GM18511 (cell line): ENCODE data around the gene STX18.
"Not testable (repeated sequence)": the region's sequence is repeated elsewhere in the genome, so short reads cannot be mapped to it uniquely, and the experiment has no call there.

Experiments used
- ATAC-seq: cut with Tn5 transposase; IDR thresholded peaks from one replicate; pipeline ENCODE4 v1.9.1; 2021; ENCODE audit warnings: mild to moderate bottlenecking, moderate library complexity; ENCODE audit not compliant: unreplicated experiment

Gene STX18

DNA sequence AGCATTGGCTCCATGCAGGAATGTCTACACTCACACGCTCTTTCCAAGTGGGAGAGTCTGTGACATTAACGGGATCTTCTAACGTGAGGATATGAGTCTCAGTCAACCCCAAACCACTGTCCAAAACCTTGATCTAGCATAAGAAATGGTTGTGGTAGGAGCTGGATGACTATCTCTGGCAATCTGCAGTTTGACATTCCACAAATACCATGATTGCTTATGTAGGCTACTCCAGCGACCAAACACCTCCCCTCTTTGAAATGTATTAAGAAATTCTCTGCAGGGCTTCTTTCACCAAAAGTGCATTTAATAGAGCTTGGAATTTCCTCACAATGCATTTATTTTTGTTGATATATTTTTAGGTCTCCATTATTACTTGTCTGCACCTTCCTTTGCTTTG lies 14.1 kb upstream of the STX18 start:
- no peak for ATAC-seq

DNA sequence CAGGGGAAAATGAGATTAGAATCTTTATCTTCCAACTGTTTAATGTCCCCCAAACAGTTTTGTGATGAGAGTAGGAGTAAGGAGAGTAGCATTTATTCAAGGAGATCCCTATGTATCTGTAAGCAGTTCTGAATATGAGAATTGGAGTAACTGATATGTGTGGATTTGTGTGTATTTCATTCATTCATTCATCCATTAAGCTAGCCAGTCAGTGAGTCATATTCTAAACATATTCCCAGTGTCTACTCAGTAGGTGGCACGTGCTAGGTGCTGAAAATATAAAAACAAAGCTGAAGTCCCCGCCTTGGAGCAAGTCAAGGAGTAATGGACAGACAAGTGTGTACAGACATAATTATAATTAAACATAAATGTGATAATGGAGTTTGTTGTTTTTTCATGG lies 12.4 kb upstream of the STX18 start:
- ATAC-seq: no peak

DNA sequence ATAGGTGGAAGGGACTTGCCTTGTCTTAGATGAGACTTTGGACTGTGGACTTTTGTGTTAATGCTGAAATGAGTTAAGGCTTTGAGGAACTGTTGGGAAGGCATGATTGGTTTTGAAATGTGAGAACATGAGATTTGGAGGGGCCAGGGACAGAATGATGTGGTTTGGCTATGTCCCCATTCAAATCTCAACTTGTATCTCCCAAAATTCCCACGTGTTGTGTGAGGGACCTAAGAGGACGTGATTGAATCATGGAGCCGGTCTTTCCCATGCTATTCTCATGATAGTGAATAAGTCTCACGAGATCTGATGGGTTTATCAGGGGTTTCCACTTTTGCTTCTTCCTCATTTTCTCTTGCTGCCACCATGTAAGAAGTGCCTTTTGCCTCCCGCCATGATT lies 10.2 kb upstream of the STX18 start:
- ATAC-seq: not testable (repeated sequence)

DNA sequence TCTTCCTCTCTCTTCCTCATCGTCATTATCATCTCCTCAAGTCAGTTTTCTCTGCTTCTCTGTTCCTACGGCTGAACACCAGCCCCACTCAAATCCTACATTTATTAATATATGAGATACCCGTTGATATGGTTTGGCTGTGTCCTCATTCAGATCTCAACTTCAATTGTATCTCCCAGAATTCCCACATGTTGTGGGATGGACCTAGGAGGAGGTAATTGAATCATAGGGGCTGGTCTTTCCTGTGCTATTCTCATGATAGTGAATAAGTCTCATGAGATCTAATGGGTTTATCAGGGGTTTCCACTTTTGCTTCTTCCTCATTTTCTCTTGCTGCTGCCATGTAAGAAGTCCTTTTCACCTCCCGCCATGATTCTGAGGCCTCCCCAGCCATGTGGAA lies 8.3 kb upstream of the STX18 start:
- ATAC-seq: not testable (repeated sequence)

DNA sequence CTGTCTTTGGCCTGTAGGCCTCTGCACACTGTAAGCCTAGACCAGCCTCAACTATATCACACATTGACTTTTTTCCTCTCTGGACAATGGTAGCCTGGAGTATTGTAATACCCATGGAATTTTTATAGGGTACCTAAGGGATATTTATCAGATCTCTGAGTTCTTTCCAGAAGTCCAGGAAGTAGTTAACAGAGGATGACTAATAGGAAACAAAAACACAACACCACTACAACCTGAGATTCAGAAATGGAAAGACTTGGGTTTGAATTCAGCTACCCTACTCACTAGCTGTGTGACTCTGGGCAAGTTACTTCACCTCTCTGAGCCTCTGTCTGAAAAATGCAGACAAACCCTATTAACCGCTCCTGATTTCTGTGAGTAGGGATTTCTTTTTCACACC lies 7.7 kb upstream of the STX18 start:
- no peak for ATAC-seq

DNA sequence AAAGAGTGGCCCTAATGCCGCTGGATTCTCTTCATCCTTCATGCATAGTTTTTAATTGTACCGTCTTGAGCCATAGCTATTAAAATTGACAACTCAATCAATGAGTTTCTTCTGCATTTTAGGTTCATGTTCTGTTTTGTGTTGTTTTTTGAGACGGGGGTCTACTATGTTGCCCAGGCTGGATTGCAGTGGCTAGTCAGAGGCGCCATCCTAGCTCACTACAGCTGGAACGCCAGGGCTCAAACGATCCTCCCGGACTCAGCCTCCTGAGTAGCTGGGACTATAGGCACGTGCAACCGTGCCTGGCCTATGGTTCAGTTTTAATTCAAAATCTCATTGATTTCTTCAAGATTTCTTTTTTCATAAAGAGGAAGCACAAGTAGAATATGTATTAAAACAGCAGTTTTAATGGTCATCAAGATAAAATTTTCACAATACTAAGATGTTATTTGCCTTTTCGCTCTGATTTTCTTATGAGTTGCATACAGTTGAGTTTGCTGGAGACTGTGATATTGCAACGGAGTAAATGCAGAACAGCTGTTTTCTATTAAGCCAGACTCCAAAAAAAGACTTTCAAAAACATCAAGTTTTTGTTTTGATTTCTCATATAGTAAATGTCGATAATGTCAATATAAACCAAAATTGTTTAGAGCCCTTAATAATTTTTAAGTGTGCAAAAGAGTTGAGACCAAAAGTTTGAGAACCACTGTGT lies 1.1 kb upstream of the STX18 start:
- ATAC-seq: no peak

DNA sequence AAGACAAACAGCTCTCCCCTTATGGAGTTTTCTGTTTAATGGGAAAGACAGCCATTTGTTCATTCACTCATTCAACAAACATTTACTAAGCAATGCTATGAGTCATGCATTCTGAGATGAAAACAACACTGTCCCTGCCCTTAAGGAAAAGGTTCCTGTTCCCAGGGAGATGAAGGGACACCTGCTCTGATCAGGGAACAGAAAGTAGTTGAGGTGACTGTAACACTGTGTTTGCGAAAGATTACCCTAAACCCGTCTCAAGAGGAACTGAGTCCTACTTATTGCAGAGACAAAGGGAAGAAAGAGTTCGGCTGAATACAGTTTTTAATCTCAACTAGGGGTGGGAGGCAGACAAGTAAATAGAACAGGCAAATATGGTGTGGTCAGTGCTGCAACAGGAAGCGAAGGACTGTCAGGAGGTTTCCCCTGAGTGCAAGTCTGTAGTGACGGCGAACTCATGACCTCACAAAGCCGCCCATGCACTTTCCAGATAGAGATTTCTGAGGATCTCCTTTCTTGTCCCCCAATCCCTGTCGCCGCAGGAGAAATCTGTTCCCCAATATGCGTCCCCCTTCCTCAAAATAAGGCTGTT lies 712 bp downstream of the STX18 start:
- peak; percentile 59 for ATAC-seq

DNA sequence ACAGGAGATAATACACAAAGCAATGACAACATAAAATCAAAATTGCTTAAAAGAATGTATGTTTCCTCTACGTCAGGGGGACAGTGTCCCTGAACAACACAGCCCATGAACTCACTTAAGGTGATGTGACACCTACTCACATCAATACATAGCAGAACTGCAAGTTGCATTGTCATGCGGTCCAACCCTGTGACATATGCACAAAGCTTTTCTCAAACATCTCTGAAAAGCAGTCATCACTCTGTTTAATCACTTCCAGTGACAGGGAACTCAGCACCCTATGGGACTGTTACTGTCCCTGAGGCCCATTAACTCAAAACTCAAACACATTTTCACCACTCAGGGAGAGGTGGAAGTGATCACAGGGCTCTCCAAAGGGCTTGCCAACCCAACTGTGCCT lies 2.4 kb downstream of the STX18 start:
- ATAC-seq: no peak

DNA sequence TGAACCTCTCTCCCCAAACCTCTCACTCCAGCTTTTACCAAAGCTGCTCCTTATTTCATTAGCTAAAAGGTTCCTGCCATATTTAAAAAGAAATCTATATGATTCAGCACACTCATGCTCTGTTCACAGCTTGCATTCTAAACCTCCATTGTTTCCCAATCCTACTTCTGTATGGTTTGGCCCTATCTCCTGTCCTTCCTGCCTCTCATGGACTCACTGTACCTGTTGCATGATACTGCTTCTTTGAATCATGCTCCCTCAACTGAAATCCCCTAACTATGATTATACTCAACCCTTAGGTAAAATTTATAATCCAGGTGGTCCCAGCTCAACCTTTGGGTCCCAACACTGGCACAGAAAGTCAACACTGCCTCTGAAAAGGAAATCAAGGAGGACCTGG lies 6.3 kb downstream of the STX18 start:
- ATAC-seq: no peak

DNA sequence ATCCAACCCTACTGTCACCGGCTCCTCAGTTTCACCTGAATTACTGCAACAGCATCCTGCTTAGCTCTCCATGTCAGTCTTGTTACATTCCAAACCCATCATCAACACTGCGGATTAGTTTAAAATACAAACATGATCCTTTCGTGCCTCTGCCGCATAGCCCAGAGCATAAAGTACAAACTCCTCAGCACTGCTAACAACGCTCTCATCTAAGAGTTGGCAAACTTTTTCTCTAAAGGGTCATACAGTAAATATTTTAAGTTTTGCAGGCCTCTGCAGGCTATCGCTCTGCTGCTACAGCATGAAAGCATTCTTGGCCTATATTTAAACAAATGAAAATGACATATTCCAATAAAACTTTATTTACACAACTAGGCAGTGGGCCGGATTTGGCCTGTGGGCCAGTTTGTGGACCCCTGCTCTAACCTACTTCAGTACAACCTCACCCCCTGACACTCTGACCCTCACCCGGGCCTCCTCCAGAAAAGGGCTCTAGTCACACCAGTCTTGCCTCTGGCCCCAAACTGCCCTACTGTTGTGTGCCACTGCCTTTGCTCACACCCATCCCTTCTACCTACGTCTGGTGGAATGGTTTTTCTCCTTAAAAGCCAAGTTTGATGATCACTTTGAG lies 7.2 kb downstream of the STX18 start:
- ATAC-seq: no peak

DNA sequence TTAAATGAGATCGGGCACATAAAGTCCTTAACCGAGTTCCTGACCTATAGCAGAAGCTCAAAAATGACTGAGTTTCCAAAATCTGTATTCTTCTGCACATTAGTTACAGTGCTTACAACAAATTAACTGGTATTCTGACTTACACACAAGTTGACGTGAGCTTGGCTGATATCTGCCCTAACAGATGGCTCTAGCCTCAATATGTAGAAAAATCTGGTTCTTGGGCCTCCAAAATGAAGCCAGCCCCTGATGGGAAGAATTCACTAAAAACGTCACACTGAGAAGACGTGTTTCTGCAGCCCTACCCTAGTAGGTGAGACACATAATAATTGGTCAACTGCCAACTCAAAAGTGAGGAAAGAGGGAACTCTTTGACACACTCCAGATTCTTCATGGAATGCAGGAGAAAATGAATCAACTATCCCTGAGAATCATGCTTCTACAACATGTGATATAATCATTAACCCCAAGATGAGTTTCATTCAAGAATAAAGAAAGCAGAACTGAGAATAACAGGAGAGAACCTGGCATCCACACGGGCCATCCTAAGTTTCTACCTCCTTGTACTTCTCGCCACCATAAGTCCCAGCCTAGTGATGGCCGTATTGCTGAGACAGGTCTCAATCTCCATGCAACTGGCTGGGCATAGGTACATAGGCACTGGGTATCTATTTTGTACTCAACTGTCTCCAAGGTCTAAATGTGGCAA lies 8.2 kb downstream of the STX18 start:
- ATAC-seq: peak; percentile 85

DNA sequence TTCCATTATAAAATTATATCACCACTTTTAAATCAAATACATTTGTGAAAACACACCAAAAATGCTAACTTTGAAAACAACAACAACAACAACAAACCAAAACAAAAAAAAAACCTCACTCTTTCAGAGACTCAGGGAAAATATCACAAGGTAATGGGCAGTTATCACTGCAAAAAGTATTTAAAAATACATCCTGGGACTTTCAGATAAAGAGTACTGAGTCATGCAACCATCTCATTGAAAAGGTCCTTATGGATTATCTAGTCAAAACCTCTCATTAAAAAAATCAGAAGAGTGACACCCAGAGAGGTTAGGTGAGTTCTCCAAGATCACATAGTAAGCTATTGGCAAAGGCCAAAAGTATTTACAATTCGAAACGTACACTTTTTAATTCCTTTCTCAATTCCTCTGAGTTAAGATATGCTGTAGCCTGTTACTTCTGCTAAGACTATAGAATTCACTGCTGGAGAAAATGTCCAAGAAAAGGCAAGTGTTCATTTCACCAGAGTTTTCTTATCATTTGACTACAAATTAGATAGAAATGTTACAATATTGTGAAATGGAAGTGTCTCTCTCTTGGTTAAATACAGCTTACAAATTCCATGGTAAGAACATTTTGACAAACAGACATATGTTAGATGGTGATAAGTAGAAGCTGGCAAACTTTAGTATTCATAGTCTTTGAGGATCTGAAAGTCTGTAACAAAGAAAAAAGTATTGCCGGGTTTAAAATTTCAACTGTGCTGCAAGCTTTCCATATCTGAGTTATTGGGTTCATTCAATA lies 9.3 kb downstream of the STX18 start:
- ATAC-seq: no peak

DNA sequence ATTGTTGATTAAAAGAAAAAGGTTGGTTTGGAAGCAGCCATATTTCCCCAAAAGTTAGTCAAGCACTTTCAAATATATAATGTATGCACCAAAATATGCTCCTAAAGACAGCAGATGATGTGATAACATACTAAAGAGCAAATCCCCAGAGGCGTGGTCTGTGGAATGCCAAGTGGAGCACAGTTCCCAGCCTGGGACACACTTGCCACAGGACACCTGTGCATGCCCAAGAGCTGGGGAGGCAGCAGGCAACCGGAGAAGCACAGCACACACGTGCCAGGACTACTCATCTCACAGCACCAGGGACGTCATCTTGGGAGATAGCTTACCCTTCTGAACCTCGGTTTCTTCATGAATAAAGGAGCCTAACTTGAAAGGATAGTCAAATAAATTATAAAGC lies 12.5 kb downstream of the STX18 start:
- ATAC-seq: no peak

DNA sequence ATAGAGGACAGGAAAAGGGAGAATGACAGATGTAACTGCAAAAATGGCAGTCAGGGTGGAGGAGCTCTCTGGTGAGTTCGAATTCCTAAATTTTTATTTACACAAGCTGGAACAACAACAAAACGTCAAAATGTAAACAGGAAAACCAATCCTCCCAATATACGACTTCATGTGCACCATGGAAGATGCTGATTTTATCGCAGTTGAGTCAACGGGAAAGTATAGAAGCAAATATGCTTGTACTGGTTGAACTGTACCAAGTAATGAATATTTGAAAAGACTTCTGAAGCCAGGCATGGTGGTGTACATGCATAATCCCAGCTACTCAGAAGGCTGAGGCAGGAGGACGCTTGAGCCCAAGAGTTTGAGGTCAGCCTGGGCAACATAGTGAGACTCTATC lies 15.4 kb downstream of the STX18 start:
- no peak for ATAC-seq

DNA sequence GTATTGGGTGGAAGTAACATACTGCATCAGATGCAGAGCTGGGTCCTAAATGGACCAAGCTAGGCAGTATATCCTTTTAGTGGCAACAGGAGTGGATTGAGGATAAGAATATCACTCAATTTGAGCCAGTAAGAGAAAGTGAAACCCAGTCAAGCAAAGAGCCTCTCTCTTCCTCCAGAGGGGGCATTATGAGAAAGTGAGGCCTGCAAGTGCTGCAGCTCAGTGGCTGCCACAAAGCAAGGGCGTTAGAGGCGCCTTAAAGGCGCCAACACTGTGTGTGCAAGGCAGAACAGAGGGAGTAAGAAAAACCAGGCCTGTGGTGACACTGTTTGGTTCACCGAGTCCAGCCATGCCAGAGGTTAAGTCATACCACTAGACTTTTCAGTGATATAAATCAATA lies 17.5 kb downstream of the STX18 start:
- peak; percentile 99 for ATAC-seq

DNA sequence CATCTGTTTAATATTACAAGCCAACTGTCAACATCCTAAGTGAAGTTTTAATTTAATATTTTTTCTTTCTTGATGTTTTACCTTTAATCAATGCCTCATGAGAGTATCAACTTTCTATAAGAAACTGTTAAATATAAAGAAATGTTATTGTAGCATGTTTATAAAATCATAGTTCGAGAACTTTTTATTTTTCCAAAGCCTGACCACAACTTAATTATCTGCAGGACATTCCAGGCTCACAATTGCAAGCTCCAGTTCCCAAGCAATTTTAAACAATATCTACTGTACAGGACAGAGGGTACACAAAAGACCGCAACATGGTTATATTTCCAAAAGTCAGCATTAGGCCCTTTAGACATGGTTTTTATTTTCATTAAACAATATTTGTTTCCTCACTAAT lies 20.1 kb downstream of the STX18 start:
- no peak for ATAC-seq

DNA sequence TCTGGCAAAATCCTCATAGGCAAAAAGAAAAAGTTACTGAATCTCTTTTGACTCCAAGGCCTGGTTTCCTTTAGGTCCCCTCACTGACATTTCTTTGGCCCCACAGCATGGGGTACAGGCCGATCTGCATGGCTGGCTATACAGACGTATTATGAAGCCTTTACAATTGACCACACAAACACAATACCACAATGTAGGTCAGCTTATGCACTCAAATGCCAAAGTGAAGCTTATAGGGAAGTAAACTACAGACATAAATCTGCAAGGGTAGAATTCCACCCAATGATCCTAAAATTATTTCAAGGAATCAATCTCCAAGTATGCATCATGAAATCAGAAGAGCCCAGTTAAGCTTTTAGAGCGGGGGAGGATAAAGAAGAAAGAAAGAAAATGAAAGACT lies 20.7 kb downstream of the STX18 start:
- ATAC-seq: no peak

DNA sequence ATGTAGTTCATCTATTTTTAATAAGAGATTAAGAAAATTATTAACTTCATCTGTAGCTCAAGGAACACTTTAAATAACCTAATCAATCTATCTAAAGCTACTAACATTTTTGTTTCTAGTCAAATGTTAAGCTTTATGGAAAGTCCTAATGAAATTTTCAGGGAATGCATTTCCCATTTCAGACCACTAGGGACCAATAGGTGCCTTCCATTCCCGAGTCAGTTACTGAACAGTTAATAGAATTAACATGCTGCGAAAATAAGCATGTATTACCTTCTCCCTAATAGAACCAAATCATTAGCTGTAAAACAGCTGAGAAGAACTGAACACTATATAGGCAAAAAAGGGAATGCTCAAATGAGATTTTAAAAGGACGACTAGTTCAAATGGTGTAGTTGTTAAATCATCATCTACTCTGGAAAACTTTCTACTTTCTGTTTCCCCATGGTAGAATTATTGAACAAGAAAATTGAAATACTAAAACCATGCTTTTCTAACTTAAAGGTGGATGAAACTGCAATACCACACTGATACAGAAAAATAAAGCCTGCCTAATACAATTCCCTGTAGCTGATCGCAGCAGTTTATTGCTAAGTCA lies 22.5 kb downstream of the STX18 start:
- ATAC-seq: no peak

DNA sequence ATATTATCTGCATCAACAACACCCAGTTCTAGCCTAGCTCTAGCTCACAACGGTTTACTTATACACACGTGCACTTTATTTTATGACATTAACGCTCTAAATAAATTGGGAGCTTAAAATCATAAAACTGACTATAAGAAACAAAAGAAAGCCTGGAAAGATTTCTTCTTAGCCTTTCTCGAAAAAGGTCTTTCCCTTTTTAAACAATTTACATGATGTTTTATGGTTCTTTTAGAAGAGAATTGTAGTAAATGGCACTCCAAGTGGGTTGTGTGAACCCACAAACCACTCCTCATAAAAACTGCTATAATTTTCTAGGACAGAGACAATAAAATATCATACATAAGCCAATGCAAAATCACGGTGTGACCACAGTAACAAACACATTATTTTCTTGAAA lies 23.1 kb downstream of the STX18 start:
- no peak for ATAC-seq

DNA sequence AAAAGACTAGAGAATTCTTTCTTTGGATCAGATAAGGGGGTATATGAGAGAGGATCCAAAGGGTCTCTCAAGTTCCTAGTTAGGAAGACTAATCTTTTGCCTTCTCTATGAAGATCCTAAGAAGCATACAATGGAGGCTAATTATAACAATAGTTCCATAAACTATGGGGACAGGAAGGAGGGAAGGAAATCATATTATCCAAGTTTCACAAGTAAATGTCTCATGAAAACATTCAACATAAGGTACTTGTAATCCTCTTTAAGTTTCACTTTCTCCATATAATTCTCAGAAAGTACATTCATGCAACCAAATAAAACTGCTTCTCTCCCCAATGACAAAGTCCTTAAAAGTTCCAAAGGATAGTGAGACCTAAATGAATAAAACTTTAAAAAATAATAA lies 27.1 kb downstream of the STX18 start:
- no peak for ATAC-seq

DNA sequence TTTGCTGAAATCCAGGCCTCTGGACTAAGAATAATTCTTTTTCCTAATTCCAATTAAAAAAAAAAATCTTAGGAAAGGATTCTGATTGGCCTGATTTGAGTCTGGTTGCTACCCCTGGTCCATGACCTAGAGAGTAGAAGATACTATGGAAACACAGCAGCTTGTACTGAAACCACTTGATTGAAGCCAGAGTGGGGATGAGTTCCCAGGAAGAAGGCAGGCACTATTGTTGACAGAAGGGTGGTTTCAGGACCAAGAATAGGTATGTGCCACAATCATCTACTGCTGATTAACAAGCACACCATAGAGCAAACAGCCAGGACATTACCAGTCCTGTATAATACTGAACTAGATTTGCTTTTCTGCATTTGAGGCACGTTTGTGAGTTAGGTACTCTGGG lies 29.6 kb downstream of the STX18 start:
- ATAC-seq: no peak
